HEK293T (cell line): ENCODE measurements around the gene MTG2.

ENCODE experiments used
- CTCF ChIA-PET: fragments of 350-600 bp; formaldehyde crosslinking; extraction: SDS; loops from one replicate; lab custom pipeline; 2021; ENCODE audit warnings: antibody characterized with exemption, inconsistent platforms; lab: Yijun Ruan, JAX
- POLR2A ChIA-PET: fragments of 350-600 bp; formaldehyde crosslinking; extraction: SDS; loops from one replicate; lab custom pipeline; 2020; ENCODE audit warnings: antibody characterized with exemption, inconsistent platforms; lab: Yijun Ruan, JAX
- DNase-seq: peaks from one replicate; pipeline ENCODE4 v3.0.0; 2012; ENCODE audit warnings: mixed read lengths; ENCODE audit errors: extremely low spot score
- ARNT ChIP-seq: fragments of 450-650 bp; IDR thresholded peaks from 2 replicates; pipeline ENCODE4 v1.6.1; 2017; ENCODE audit warnings: mild to moderate bottlenecking
- BHLHE40 ChIP-seq: fragments of 450-650 bp; IDR thresholded peaks from 2 replicates; pipeline ENCODE4 v1.6.1; 2016; ENCODE audit warnings: mild to moderate bottlenecking, moderate library complexity, borderline replicate concordance
- CTBP1 ChIP-seq: fragments of 450-650 bp; IDR thresholded peaks from 2 replicates; pipeline ENCODE4 v1.6.1; 2016; ENCODE audit warnings: borderline replicate concordance
- ELF4 ChIP-seq: fragments of 450-650 bp; IDR thresholded peaks from 2 replicates; pipeline ENCODE4 v1.6.1; 2017; ENCODE audit warnings: antibody characterized with exemption
- FOXA1 ChIP-seq: fragments of 450-650 bp; IDR thresholded peaks from 2 replicates; pipeline ENCODE4 v1.6.1; 2016; ENCODE audit warnings: mild to moderate bottlenecking
- FOXK2 ChIP-seq: fragments of 450-650 bp; IDR thresholded peaks from 2 replicates; pipeline ENCODE4 v1.6.1; 2016; ENCODE audit warnings: mild to moderate bottlenecking
- FOXM1 ChIP-seq: fragments of 450-650 bp; IDR thresholded peaks from 2 replicates; pipeline ENCODE4 v1.6.1; 2017; ENCODE audit warnings: mild to moderate bottlenecking, borderline replicate concordance
- HDGF ChIP-seq: fragments of 450-650 bp; IDR thresholded peaks from 2 replicates; pipeline ENCODE4 v1.6.1; 2017; ENCODE audit warnings: antibody characterized with exemption, borderline replicate concordance
- L3MBTL2 ChIP-seq: fragments of 450-650 bp; conservative IDR thresholded peaks from 2 replicates; pipeline ENCODE4 v1.6.1; 2016; ENCODE audit warnings: mild to moderate bottlenecking
- LEF1 ChIP-seq: fragments of 450-650 bp; IDR thresholded peaks from 2 replicates; pipeline ENCODE4 v1.6.1; 2017; ENCODE audit warnings: mild to moderate bottlenecking, borderline replicate concordance
- NFRKB ChIP-seq: fragments of 450-650 bp; IDR thresholded peaks from 2 replicates; pipeline ENCODE4 v1.6.1; 2016; ENCODE audit warnings: mild to moderate bottlenecking, moderate library complexity
- PKNOX1 ChIP-seq: fragments of 450-650 bp; IDR thresholded peaks from 2 replicates; pipeline ENCODE4 v1.6.1; 2016
- SP1 ChIP-seq: fragments of 450-650 bp; IDR thresholded peaks from 2 replicates; pipeline ENCODE4 v1.6.1; 2017
- SUZ12 ChIP-seq: fragments of 450-650 bp; IDR thresholded peaks from 2 replicates; pipeline ENCODE4 v1.6.1; 2016; ENCODE audit warnings: mild to moderate bottlenecking
- TARDBP ChIP-seq: fragments of 450-650 bp; IDR thresholded peaks from 2 replicates; pipeline ENCODE4 v1.6.1; 2016
- ZNF384 ChIP-seq: fragments of 450-650 bp; IDR thresholded peaks from 2 replicates; pipeline ENCODE4 v1.6.1; 2016

Gene MTG2

DNA sequence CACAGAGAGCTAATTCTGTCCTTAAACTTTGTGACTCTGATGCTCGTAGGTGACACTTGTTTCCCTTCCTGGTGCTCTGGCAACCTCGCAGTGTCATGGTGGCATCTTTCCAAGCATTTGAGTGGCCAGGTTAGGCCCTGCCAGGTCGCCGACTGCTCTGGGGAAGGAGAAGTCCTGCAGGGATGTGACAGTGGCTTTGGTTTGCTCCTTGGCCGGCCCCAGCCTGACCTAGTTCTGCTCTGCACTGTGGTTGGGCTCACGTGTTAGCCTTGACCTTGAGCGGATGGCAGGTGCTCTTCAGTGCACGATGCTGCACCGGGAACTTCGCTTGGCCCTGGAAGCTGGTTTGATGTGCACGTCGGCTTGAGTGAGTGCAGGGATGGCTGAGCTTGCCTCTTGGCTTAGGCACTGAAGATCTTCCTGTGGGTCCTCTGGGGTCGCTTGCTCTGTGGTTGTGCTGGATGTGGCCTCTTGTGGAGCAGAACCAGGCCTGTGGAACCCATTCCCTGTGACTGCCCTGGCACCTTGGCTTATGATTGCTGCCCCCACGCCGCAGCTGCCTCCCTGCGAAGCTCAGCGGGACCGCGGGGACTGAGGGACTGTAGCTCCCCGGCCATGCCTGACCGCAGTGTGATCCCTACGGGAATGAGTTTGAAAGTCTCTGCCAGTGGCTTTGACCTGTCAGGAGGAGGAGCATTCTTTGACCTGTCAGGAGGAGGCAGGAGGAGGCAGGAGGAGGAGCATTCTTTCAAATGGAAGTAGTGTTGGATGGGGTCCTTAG lies 64.2 kb downstream of the MTG2 start:
- CTCF ChIA-PET, result no interaction called here
- TF ChIP-seq BHLHE40 (no peak), SP1 (no peak), ZNF384 (no peak), HDGF (no peak), FOXM1 (no peak), LEF1 (no peak), SUZ12 (no peak), ELF4 (no peak), FOXK2 (no peak), L3MBTL2 (no peak), PKNOX1 (no peak), CTBP1 (no peak), NFRKB (no peak), TARDBP (no peak), ARNT (no peak), FOXA1 (no peak)
- no peak for DNase-seq
- POLR2A ChIA-PET, result no interaction called here

DNA sequence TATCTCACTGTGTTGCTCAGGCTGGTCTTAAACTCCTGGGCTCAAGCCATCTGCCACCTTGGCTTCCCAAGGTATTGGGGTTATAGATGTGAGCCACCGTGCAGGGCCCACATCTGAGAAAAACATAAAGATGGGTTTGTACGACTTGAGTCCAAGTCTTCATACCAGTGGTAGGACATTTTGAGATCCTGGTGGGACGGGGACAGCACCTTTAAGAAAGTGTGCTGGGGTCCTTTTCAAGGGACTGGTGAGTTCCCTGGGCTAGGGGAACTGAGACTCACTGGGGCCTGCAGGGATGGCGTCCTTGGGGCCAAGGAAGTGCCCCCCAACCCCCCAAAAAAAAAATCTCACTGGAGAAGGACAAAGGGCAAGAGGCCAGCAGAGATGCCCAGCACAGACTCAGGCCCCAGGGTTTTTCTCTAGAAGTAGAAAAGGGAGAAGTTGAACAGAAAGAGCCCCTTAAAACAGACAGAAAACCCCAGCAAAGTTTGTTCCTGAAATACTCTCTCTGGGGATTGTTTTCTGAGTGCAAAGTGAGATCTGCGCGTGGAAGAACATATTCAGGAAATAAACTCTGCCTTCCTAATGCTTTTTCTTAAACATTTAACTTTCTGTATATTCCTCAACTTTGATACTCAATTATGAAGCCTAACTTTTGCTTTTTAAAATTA lies 66.2 kb downstream of the MTG2 start:
- ChIA-PET CTCF (no interaction called here), POLR2A (no interaction called here)
- DNase-seq, result no peak
- TF ChIP-seq BHLHE40 (no peak), NFRKB (no peak), L3MBTL2 (no peak), ARNT (no peak), LEF1 (no peak), FOXK2 (no peak), CTBP1 (no peak), SUZ12 (no peak), ELF4 (no peak), ZNF384 (no peak), SP1 (no peak), PKNOX1 (no peak), FOXM1 (no peak), FOXA1 (no peak), TARDBP (no peak), HDGF (no peak)

GRCh38 chr20:62252342-62252966 lies 69.6 kb downstream of the MTG2 start:
- CTCF ChIA-PET, result no interaction called here

More at GRCh38 chr20:62252342-62252966, 69.6 kb downstream of the MTG2 start:
- TF ChIP-seq SUZ12, result no peak
- no peak for TF ChIP-seq BHLHE40
- no peak for TF ChIP-seq HDGF
- no peak for TF ChIP-seq FOXM1
- no peak for TF ChIP-seq FOXA1
- POLR2A ChIA-PET, result no interaction called here
- no peak for DNase-seq
